IMR-90 (cell line): ENCODE measurements around the gene JAKMIP3. TPM values are rescaled to one million over a fixed set of nuclear protein-coding genes. Genes with fewer than 3 reads are reported as not detected.

ENCODE experiments used
- ATAC-seq: fragments of 200-7000 bp; cut with Tn5 transposase; 2 replicates; pipeline ENCODE4 v1.9.1; 2020; ENCODE audit warnings: low read depth, mild to moderate bottlenecking, moderate library complexity
- BruUV-seq: library from RNA; stranded (reverse); fragments of 400-500 nt; replicated peaks from 2 replicates; lab custom pipeline; 2021; lab: Mats Ljungman, UMichigan
- CTCF ChIA-PET: fragments of 300-600 bp; formaldehyde crosslinking; extraction: SDS; loops from one replicate; lab custom pipeline; 2021; ENCODE audit warnings: antibody characterized with exemption; lab: Yijun Ruan, JAX
- POLR2A ChIA-PET: fragments of 300-600 bp; sonication (Branson Sonifier 250); formaldehyde crosslinking; loops from one replicate; lab custom pipeline; 2022; ENCODE audit warnings: antibody characterized with exemption; ENCODE audit not compliant: unreplicated experiment; lab: Charles Lee
- DNase-seq: peaks from one replicate; pipeline ENCODE4 v3.0.0; 2013
- H2AFZ ChIP-seq: replicated peaks from 2 replicates; pipeline ENCODE3; 2013; ENCODE audit warnings: low read length, mild to moderate bottlenecking; ENCODE audit not compliant: poor library complexity
- H2AK5ac ChIP-seq: 2 replicates; pipeline ENCODE4 v1.6.1; 2013; ENCODE audit warnings: low read depth, low read length, inconsistent platforms
- H2AK9ac ChIP-seq: replicated peaks from 2 replicates; pipeline ENCODE3; 2013; ENCODE audit warnings: mild to moderate bottlenecking, low read depth, low read length, moderate library complexity; ENCODE audit not compliant: poor library complexity
- H2BK120ac ChIP-seq: 2 replicates; pipeline ENCODE4 v1.6.1; 2013; ENCODE audit warnings: low read depth, low read length, inconsistent platforms
- H2BK15ac ChIP-seq: 3 replicates; pipeline ENCODE4 v1.6.1; 2013; ENCODE audit warnings: low read depth, low read length, inconsistent platforms
- H2BK20ac ChIP-seq: 2 replicates; pipeline ENCODE4 v1.6.1; 2013; ENCODE audit warnings: low read depth, mild to moderate bottlenecking, inconsistent platforms, low read length, moderate library complexity
- H2BK5ac ChIP-seq: 2 replicates; pipeline ENCODE4 v1.6.1; 2013; ENCODE audit warnings: mild to moderate bottlenecking, low read depth, low read length, inconsistent platforms; ENCODE audit not compliant: poor library complexity, severe bottlenecking
- H3K14ac ChIP-seq: replicated peaks from 2 replicates; pipeline ENCODE4 v1.6.1; 2013; ENCODE audit warnings: low read depth, low read length, inconsistent platforms
- H3K18ac ChIP-seq: 2 replicates; pipeline ENCODE4 v1.6.1; 2013; ENCODE audit warnings: low read depth, low read length, control low read depth
- H3K23ac ChIP-seq: 2 replicates; pipeline ENCODE4 v1.6.1; 2013; ENCODE audit warnings: low read depth, low read length, inconsistent platforms
- H3K27ac ChIP-seq: 2 replicates; pipeline ENCODE4 v1.5.1; 2013; ENCODE audit warnings: mild to moderate bottlenecking, control low read depth, low read length; ENCODE audit not compliant: insufficient read depth
- H3K27me3 ChIP-seq: 2 replicates; pipeline ENCODE4 v1.6.1; 2013; ENCODE audit warnings: low read length; ENCODE audit not compliant: control insufficient read depth, insufficient read depth
- H3K36me3 ChIP-seq: 2 replicates; pipeline ENCODE4 v1.6.1; 2013; ENCODE audit warnings: low read length, mixed read lengths; ENCODE audit not compliant: control insufficient read depth, insufficient read depth
- H3K4ac ChIP-seq: 2 replicates; pipeline ENCODE4 v1.6.1; 2013; ENCODE audit warnings: low read depth, low read length, inconsistent platforms
- H3K4me1 ChIP-seq: 2 replicates; pipeline ENCODE4 v1.6.1; 2013; ENCODE audit warnings: low read length, mixed read lengths; ENCODE audit not compliant: control insufficient read depth, insufficient read depth
- H3K4me2 ChIP-seq: 2 replicates; pipeline ENCODE4 v1.6.1; 2013; ENCODE audit warnings: low read depth, mild to moderate bottlenecking, control low read depth, low read length, moderate library complexity
- H3K4me3 ChIP-seq: 2 replicates; pipeline ENCODE4 v1.5.1; 2013; ENCODE audit warnings: low read depth, mild to moderate bottlenecking, control low read depth, low read length, moderate library complexity; ENCODE audit not compliant: insufficient read depth
- H3K56ac ChIP-seq: 2 replicates; pipeline ENCODE4 v1.6.1; 2013; ENCODE audit warnings: low read length, inconsistent platforms; ENCODE audit not compliant: insufficient read depth; ENCODE audit errors: extremely low read depth
- H3K79me1 ChIP-seq, 2 experiments: 2 replicates each; pipeline ENCODE4 v1.6.1; 2013; ENCODE audit warnings: low read length in 2 of 2, inconsistent platforms in 1 of 2, low read depth in 1 of 2
- H3K9ac ChIP-seq: 2 replicates; pipeline ENCODE4 v1.6.1; 2013; ENCODE audit warnings: low read depth, low read length, control low read depth
- H3K9me1 ChIP-seq: 2 replicates; pipeline ENCODE4 v1.6.1; 2013; ENCODE audit warnings: low read length, inconsistent platforms; ENCODE audit not compliant: insufficient read depth
- H3K9me3 ChIP-seq: 2 replicates; pipeline ENCODE4 v1.6.1; 2013; ENCODE audit warnings: low read length; ENCODE audit not compliant: control insufficient read depth, insufficient read depth
- H4K20me1 ChIP-seq: 2 replicates; pipeline ENCODE4 v1.6.1; 2013; ENCODE audit warnings: low read length, inconsistent platforms; ENCODE audit not compliant: insufficient read depth
- H4K5ac ChIP-seq: 2 replicates; pipeline ENCODE4 v1.6.1; 2013; ENCODE audit warnings: mild to moderate bottlenecking, low read depth, low read length, control low read depth
- H4K8ac ChIP-seq, 2 experiments: 2 replicates each; pipeline ENCODE4 v1.6.1; 2013; ENCODE audit warnings: low read depth in 2 of 2, low read length in 2 of 2, control low read depth in 1 of 2, inconsistent platforms in 1 of 2
- H4K91ac ChIP-seq: 2 replicates; pipeline ENCODE4 v1.6.1; 2013; ENCODE audit warnings: low read depth, low read length, inconsistent platforms; ENCODE audit not compliant: insufficient read depth
- BHLHE40 ChIP-seq: fragments of 150-350 bp; IDR thresholded peaks from 2 replicates; pipeline ENCODE4 v1.6.1; 2016; ENCODE audit warnings: mild to moderate bottlenecking, low read depth, low read length
- CEBPB ChIP-seq: IDR thresholded peaks from 2 replicates; pipeline ENCODE4 v1.6.1; 2012; ENCODE audit warnings: low read depth, low read length, improper control_type of control experiment
- CHD1 ChIP-seq: IDR thresholded peaks from 2 replicates; pipeline ENCODE4 v1.6.1; 2012; ENCODE audit warnings: low read depth, low read length, improper control_type of control experiment
- FOS ChIP-seq: fragments of 150-350 bp; IDR thresholded peaks from 2 replicates; pipeline ENCODE4 v1.6.1; 2016; ENCODE audit warnings: low read depth, low read length
- MAFK ChIP-seq: IDR thresholded peaks from 2 replicates; pipeline ENCODE4 v1.6.1; 2012; ENCODE audit warnings: low read depth, low read length, improper control_type of control experiment
- MAZ ChIP-seq: IDR thresholded peaks from 2 replicates; pipeline ENCODE4 v1.6.1; 2012; ENCODE audit warnings: low read depth, mild to moderate bottlenecking, low read length, improper control_type of control experiment, moderate library complexity, borderline replicate concordance
- MXI1 ChIP-seq: IDR thresholded peaks from 2 replicates; pipeline ENCODE4 v1.6.1; 2012; ENCODE audit warnings: low read depth, mild to moderate bottlenecking, low read length, moderate library complexity, borderline replicate concordance
- NFE2L2 ChIP-seq: fragments of 150-350 bp; IDR thresholded peaks from 2 replicates; pipeline ENCODE4 v1.6.1; 2016; ENCODE audit warnings: low read depth, mild to moderate bottlenecking, low read length
- POLR2A ChIP-seq: IDR thresholded peaks from 2 replicates; pipeline ENCODE4 v1.6.1; 2012; ENCODE audit warnings: mild to moderate bottlenecking, low read depth, low read length
- RAD21 ChIP-seq: IDR thresholded peaks from 2 replicates; pipeline ENCODE4 v1.6.1; 2012; ENCODE audit warnings: low read length, improper control_type of control experiment
- RCOR1 ChIP-seq: IDR thresholded peaks from 2 replicates; pipeline ENCODE4 v1.6.1; 2012; ENCODE audit warnings: mild to moderate bottlenecking, low read length, improper control_type of control experiment; ENCODE audit not compliant: insufficient replicate concordance
- RFX5 ChIP-seq: IDR thresholded peaks from 2 replicates; pipeline ENCODE4 v1.8.0; 2012; ENCODE audit warnings: low read depth, mild to moderate bottlenecking, low read length, moderate library complexity
- SMC3 ChIP-seq: fragments of 150-350 bp; IDR thresholded peaks from 2 replicates; pipeline ENCODE4 v1.6.1; 2016; ENCODE audit warnings: low read depth, mild to moderate bottlenecking, antibody characterized with exemption, low read length, moderate library complexity
- WGBS, 2 experiments: methylation state at CpG; one replicate each; pipeline versions ENCODE4 v1.1.5 to v1.1.7; 2013; ENCODE audit warnings: missing lambda C conversion rate in 2 of 2; ENCODE audit not compliant: insufficient read length in 1 of 2; ENCODE audit errors: extremely low coverage in 2 of 2; 5-methylcytosine and 5-hydroxymethylcytosine counted together
- dilution Hi-C: fragments of 300-500 bp; cut with HindIII; formaldehyde crosslinking; loops from one replicate; pipeline ENCODE4 v1.14.3; 2018; ENCODE audit warnings: low sequenced_read_pairs; ENCODE audit not compliant: unreplicated experiment
- in situ Hi-C: fragments of 300-500 bp; cut with MboI; formaldehyde crosslinking; loops from 3 replicates; pipeline ENCODE4 v1.14.3; 2019; ENCODE audit warnings: low sequenced_read_pairs, inconsistent platforms, mixed read lengths
- intact Hi-C: fragments of 100-400 bp; cut with micrococcal nuclease; formaldehyde crosslinking; loops from 2 replicates; pipeline ENCODE4 v1.10.0; 2022
- polyA plus RNA-seq, 3 experiments: library from polyadenylated mRNA; depleted of rRNA; stranded (reverse); fragments of >200 nt; gene quantifications; 2 replicates each; pipeline ENCODE4 v1.2.3, GENCODE V29; 2012; ENCODE audit warnings: low replicate concordance in 1 of 3
- total RNA-seq: library from RNA; depleted of rRNA; stranded (reverse); fragments of >200 nt; gene quantifications from 2 replicates; pipeline ENCODE4 v1.2.3, GENCODE V29; 2012
- TF ChIP-seq, protein P1 (sequence below): conservative IDR thresholded peaks from 2 replicates; pipeline ENCODE4 v1.5.1; 2012; ENCODE audit warnings: mild to moderate bottlenecking, low read depth, low read length, improper control_type of control experiment
- TF ChIP-seq, protein P2 (sequence below): fragments of 150-350 bp; IDR thresholded peaks from 2 replicates; pipeline ENCODE4 v1.6.1; 2017; ENCODE audit warnings: mild to moderate bottlenecking, antibody characterized with exemption, low read length, low read depth
- TF ChIP-seq, protein P3 (sequence below): fragments of 150-350 bp; IDR thresholded peaks from 2 replicates; pipeline ENCODE4 v1.6.1; 2016; ENCODE audit warnings: low read depth, mild to moderate bottlenecking, low read length, moderate library complexity, borderline replicate concordance

Gene JAKMIP3
- total and polyA plus RNA-seq, 2 of the 4 experiments (the other 2 are of a cell fraction): under 0.01 to 0.22 TPM

DNA sequence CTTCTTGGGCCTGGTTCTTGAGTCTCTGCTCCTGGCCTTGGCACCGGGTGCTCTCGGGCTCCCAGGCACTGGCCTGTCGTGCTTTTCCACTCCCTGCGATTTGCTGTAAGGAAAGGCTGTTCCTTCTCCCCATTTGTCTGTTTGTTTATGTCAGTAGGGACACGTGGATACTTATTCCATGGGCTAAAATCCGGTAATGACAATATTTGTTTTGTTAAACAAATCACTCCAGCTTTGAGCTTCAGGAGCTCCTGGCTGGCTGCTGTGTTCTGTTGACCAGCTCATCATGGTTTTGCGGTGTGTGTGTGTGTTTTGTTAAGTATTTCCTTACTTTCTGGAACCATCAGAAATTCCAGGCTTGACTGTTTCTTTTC is 17.5 kb upstream of the JAKMIP3 start:
- 70% methylated on average over 2 of the region's 7 CpGs; no CpG with 5 or more reads in 1 of the 2 experiments for WGBS, 2 experiments
- intact Hi-C loops (no loop called here), dilution Hi-C loops (no loop called here), in situ Hi-C loops (no loop called here)
- H3K9me1 ChIP-seq: no peaks in the 10 kb centered on the region
- H3K9me3 ChIP-seq: peaks cover 10% of the 10 kb centered on the region
- H4K8ac ChIP-seq: no peak overlapping the region
- H3K18ac ChIP-seq: no peak overlapping the region
- no peak overlapping the region for H3K9ac ChIP-seq
- DNase-seq: no peak
- no peak overlapping the region for H2AK5ac ChIP-seq
- H3K4me1 ChIP-seq: no peaks in the 10 kb centered on the region
- no peak overlapping the region for H3K14ac ChIP-seq
- no peak overlapping the region for H2AFZ ChIP-seq
- TF ChIP-seq RCOR1 (no peak), POLR2A (no peak), RFX5 (no peak), FOS (no peak), RAD21 (no peak), CEBPB (no peak), MXI1 (no peak), CHD1 (no peak), MAFK (no peak), SMC3 (no peak), BHLHE40 (no peak), MAZ (no peak), NFE2L2 (no peak)
- TF ChIP-seq, protein P1, sequence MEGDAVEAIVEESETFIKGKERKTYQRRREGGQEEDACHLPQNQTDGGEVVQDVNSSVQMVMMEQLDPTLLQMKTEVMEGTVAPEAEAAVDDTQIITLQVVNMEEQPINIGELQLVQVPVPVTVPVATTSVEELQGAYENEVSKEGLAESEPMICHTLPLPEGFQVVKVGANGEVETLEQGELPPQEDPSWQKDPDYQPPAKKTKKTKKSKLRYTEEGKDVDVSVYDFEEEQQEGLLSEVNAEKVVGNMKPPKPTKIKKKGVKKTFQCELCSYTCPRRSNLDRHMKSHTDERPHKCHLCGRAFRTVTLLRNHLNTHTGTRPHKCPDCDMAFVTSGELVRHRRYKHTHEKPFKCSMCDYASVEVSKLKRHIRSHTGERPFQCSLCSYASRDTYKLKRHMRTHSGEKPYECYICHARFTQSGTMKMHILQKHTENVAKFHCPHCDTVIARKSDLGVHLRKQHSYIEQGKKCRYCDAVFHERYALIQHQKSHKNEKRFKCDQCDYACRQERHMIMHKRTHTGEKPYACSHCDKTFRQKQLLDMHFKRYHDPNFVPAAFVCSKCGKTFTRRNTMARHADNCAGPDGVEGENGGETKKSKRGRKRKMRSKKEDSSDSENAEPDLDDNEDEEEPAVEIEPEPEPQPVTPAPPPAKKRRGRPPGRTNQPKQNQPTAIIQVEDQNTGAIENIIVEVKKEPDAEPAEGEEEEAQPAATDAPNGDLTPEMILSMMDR: no peak
- TF ChIP-seq, protein P2, sequence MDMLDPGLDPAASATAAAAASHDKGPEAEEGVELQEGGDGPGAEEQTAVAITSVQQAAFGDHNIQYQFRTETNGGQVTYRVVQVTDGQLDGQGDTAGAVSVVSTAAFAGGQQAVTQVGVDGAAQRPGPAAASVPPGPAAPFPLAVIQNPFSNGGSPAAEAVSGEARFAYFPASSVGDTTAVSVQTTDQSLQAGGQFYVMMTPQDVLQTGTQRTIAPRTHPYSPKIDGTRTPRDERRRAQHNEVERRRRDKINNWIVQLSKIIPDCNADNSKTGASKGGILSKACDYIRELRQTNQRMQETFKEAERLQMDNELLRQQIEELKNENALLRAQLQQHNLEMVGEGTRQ: no peak
- TF ChIP-seq, protein P3, sequence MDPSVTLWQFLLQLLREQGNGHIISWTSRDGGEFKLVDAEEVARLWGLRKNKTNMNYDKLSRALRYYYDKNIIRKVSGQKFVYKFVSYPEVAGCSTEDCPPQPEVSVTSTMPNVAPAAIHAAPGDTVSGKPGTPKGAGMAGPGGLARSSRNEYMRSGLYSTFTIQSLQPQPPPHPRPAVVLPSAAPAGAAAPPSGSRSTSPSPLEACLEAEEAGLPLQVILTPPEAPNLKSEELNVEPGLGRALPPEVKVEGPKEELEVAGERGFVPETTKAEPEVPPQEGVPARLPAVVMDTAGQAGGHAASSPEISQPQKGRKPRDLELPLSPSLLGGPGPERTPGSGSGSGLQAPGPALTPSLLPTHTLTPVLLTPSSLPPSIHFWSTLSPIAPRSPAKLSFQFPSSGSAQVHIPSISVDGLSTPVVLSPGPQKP: no peak
- no peaks in the 10 kb centered on the region for H3K79me1 ChIP-seq
- no peak overlapping the region for H3K27ac ChIP-seq
- no peak overlapping the region for H3K23ac ChIP-seq
- ChIA-PET CTCF (interaction anchor here (0.6 to 1.0 kb wide), 3 partner anchors 17 to 651 kb away, joined by 3 read pairs; no protein-coding TSS in a partner anchor), POLR2A (no interaction called here)
- no peak overlapping the region for H2BK15ac ChIP-seq
- no peak overlapping the region for H3K4me2 ChIP-seq
- no peak; the same call in 1 of the 2 replicates for ATAC-seq
- H3K36me3 ChIP-seq: no peaks in the 10 kb centered on the region
- H2AK9ac ChIP-seq: no peak overlapping the region
- no peak overlapping the region for H3K56ac ChIP-seq
- H3K27me3 ChIP-seq: peaks cover 14% of the 10 kb centered on the region; the same call in 1 of the 2 replicates
- H4K20me1 ChIP-seq: no peaks in the 10 kb centered on the region
- H4K5ac ChIP-seq: no peak overlapping the region
- H3K4me3 ChIP-seq: no peak overlapping the region
- no peak overlapping the region for H3K4ac ChIP-seq
- H2BK20ac ChIP-seq: no peak overlapping the region
- H2BK5ac ChIP-seq: no peak overlapping the region
- no peak overlapping the region for H2BK120ac ChIP-seq
- no TSS peak for BruUV-seq
- H4K91ac ChIP-seq: no peak overlapping the region
